ENCODE data around the gene RPS5. TPM values are rescaled to one million over a fixed set of nuclear protein-coding genes. Genes with fewer than 3 reads are reported as not detected.

The RPS5 gene
- total and polyA plus RNA-seq, 9 of the 15 experiments (the other 6 are each of a cell fraction or from before 2014, with no cell fraction given), result 1,228 to 3,570 (median 2,484) TPM

DNA sequence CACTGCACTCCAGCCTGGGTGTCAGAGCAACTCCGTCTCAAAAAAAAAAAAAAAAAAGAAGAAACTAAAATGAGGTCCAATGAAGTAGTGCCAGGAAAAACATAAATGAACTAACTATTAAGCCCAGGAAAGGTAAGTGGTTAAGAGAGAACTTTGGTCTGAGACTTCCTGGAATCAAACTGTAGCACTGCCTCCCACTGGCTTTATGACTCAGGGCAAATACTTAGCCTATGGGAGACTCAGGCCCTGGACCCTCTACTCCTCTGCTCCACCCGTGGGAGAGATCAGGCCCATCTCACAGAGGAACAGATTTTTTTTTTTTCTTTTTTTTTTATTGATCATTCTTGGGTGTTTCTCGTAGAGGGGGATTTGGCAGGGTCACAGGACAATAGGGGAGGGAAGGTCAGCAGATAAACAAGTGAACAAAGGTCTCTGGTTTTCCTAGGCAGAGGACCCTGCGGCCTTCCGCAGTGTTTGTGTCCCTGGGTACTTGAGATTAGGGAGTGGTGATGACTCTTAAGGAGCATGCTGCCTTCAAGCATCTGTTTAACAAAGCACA, 16.9 kb downstream of the RPS5 start (continued):
- TF ChIP-seq HDAC1 (IDR thresholded peaks at IDR 0.05) (0 out of 4 replicates have a peak, but pooled peaks of 1 of the 2 experiments have one; percentile 22), DNMT1 (IDR thresholded peaks at IDR 0.05) (0 out of 2 replicates have a peak, but pooled peaks have one; percentile 37), SUPT5H (IDR thresholded peaks at IDR 0.05) (0 out of 2 replicates have a peak, but pooled peaks have one; percentile 30), NBN (IDR thresholded peaks at IDR 0.05; ENCODE audit: low read depth) (0 out of 2 replicates have a peak, but pooled peaks have one; percentile 36), KDM1A (IDR thresholded peaks at IDR 0.05) (peak; percentile 66 to 72; a peak in 2 of 4 replicates)

GRCh38 chr19:58406818-58407657, 20.0 kb downstream of the RPS5 start:
- peaks cover 55% of the 10 kb centered on the region for H3K79me2 ChIP-seq (ENCODE audit: control insufficient read depth, insufficient read depth, low read length)
- H3K9ac ChIP-seq (ENCODE audit: insufficient read depth in 1 of 2, low read depth in 2 of 2, low read length in 2 of 2), result peak overlapping the region; percentile 94 to 97
- H3K4me1 ChIP-seq (replicated peaks in 1 of 2; ENCODE audit: control insufficient read depth in 2 of 2, insufficient read depth in 2 of 2, low read length in 2 of 2), result peaks cover 28 to 46% of the 10 kb centered on the region in 2 experiments
- H3K9me3 ChIP-seq (replicated peaks; ENCODE audit: control insufficient read depth, insufficient read depth, low read depth, low read length), result no peaks in the 10 kb centered on the region
- DNase-seq (ENCODE audit: extremely low read depth in 1 of 4, low spot score in 3 of 4) (peak in 1 of 4 experiments; percentile 64), FAIRE-seq (peak; percentile 61), ATAC-seq (peak; percentile 38)
- ChIA-PET POLR2A (interaction anchor here (0.6 to 1.4 kb wide), 6 partner anchors 19 to 112 kb away, joined by 3 to 5 read pairs (median 3); no protein-coding TSS in a partner anchor), CTCF (ENCODE audit: low intra/inter-chr PET ratio) (interaction anchor here (1.1 kb wide), 1 partner anchor 112 kb away, joined by 3 read pairs; no protein-coding TSS in a partner anchor)
- peak overlapping the region; percentile 97 for H3K27ac ChIP-seq (ENCODE audit: extremely low read depth, low read depth, low read length)
- no TSS peak for BruUV-seq (replicated peaks)
- intact Hi-C loops (cut with micrococcal nuclease), result loop anchor here (1.0 to 10.0 kb wide), 5 partner anchors 60 to 182 kb away; partner anchors contain the start of genes ZBTB45, ZNF324, ZNF544 and ZNF8
- H3K4me2 ChIP-seq (ENCODE audit: insufficient read depth, low read length), result peak overlapping the region; percentile 94
- H3K36me3 ChIP-seq (ENCODE audit: control insufficient read depth, insufficient read depth, low read length), result peaks cover 15% of the 10 kb centered on the region; the same call in 2 of the 3 replicates
- H4K20me1 ChIP-seq (replicated peaks; ENCODE audit: control insufficient read depth, insufficient read depth, low read length), result no peaks in the 10 kb centered on the region
- H3K4me3 ChIP-seq, result peak overlapping the region; percentile 87
- peak overlapping the region; percentile 11; the same call in 1 of the 2 replicates for H2AFZ ChIP-seq (ENCODE audit: low read depth, low read length)
- no peaks in the 10 kb centered on the region for H3K27me3 ChIP-seq (ENCODE audit: control insufficient read depth in 2 of 2, insufficient read depth in 2 of 2, low read length in 2 of 2)
- WGBS (ENCODE audit: insufficient coverage, low coverage, missing lambda C conversion rate), result 25% methylated on average over 10 of the region's 10 CpGs
- no peaks in the 10 kb centered on the region for H3K9me1 ChIP-seq (ENCODE audit: control insufficient read depth, insufficient read depth, low read length)
- in situ Hi-C loops (cut with MboI), result no loop called here
- TF ChIP-seq PTTG1 (tag; IDR thresholded peaks at IDR 0.05; ENCODE audit: low read depth), result no peak
- TF ChIP-seq, protein P1, sequence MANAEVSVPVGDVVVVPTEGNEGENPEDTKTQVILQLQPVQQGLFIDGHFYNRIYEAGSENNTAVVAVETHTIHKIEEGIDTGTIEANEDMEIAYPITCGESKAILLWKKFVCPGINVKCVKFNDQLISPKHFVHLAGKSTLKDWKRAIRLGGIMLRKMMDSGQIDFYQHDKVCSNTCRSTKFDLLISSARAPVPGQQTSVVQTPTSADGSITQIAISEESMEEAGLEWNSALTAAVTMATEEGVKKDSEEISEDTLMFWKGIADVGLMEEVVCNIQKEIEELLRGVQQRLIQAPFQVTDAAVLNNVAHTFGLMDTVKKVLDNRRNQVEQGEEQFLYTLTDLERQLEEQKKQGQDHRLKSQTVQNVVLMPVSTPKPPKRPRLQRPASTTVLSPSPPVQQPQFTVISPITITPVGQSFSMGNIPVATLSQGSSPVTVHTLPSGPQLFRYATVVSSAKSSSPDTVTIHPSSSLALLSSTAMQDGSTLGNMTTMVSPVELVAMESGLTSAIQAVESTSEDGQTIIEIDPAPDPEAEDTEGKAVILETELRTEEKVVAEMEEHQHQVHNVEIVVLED (CRISPR knock-in tag; IDR thresholded peaks at IDR 0.05), result no peak
- TF ChIP-seq RAD21 (CRISPR knock-in tag; conservative IDR thresholded peaks at IDR 0.05 in 1 of 2, IDR thresholded peaks at IDR 0.05 in 1 of 2), result peak in 1 of 2 experiments; percentile 32; a peak in 1 of 4 replicates
- TF ChIP-seq MTA3 (IDR thresholded peaks at IDR 0.05; ENCODE audit: borderline replicate concordance), result no peak
- peak; percentile 96 to 99 for TF ChIP-seq TEAD1 (CRISPR knock-in tag; IDR thresholded peaks at IDR 0.05)
- TF ChIP-seq, protein P2, sequence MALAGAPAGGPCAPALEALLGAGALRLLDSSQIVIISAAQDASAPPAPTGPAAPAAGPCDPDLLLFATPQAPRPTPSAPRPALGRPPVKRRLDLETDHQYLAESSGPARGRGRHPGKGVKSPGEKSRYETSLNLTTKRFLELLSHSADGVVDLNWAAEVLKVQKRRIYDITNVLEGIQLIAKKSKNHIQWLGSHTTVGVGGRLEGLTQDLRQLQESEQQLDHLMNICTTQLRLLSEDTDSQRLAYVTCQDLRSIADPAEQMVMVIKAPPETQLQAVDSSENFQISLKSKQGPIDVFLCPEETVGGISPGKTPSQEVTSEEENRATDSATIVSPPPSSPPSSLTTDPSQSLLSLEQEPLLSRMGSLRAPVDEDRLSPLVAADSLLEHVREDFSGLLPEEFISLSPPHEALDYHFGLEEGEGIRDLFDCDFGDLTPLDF (CRISPR knock-in tag; IDR thresholded peaks at IDR 0.05), result peak; percentile 35; the same call in 1 of the 2 replicates
- no peak for TF ChIP-seq MBD2 (IDR thresholded peaks at IDR 0.05; ENCODE audit: borderline replicate concordance, low read depth)
- TF ChIP-seq KAT7 (CRISPR knock-in tag; IDR thresholded peaks at IDR 0.05; ENCODE audit: borderline replicate concordance), result 0 out of 2 replicates have a peak, but pooled peaks have one; percentile 24
- no peak for TF ChIP-seq SAFB (IDR thresholded peaks at IDR 0.05; ENCODE audit: borderline replicate concordance, low read depth, low read length)
- TF ChIP-seq ZFP1 (CRISPR knock-in tag; IDR thresholded peaks at IDR 0.05), result no peak
